Measurements from ENCODE around the gene ZMAT5. TPM values are rescaled to one million over a fixed set of nuclear protein-coding genes. Genes with fewer than 3 reads are reported as not detected.

The ZMAT5 gene, protein sequence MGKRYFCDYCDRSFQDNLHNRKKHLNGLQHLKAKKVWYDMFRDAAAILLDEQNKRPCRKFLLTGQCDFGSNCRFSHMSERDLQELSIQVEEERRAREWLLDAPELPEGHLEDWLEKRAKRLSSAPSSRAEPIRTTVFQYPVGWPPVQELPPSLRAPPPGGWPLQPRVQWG
- 10 to 100 TPM; 22.1 to 29.3 (median 26.6) TPM for total RNA-seq

DNA sequence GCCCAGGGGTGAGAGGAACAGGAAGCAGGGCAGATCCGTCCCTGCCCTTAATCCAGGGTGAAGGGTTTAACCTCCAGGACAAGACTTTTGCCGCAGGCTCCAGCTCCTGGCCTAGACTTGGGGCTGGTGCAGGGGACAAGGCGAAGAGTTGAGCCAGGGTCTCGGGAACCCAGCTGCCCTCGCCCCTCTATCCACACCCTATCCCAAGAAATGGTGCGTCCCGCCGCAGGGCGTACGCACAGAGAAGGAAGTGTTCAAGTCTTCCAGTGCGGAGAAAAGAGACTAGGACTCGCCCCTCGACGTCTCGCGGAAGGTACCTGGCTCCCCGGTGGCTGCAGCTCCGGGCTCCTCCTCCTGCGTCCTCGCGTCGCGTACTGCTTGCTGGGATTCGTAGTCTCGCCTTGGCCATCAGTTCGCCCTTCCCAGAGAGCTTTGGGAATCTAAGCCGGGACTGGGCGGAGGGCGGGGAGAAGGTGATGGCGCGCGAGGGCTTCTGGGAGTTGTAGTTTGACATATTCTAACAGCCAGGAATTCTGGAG is at the start of gene ZMAT5:
TSS of gene ZMAT5 (minus strand) at position 376 of the 539 bp plus-strand sequence. CDS start 18,463 bp downstream, outside the sequence.
- Histone ChIP-seq H3K9me3 (no peaks in the 10 kb centered on the region), H3K4me1 (peaks cover 0 to 42% (median 24%) of the 10 kb centered on the region in 4 donors), H3K36me3 (peaks cover 0 to 28% (median 7%) of the 10 kb centered on the region in 3 donors), H3K27ac (peak within 1 kb of the TSS; percentile 77 to 96 (median 88)), H3K4me3 (peak within 1 kb of the TSS; percentile 88 to 98 (median 94)), H3K27me3 (no peaks in the 10 kb centered on the region)
- WGBS, 2 donors: 0% methylated on average over 31 to 32 of the region's 32 CpGs
- DNase-seq (ENCODE audit: low spot score in 2 of 2): peak; percentile 88 to 92
- TF ChIP-seq POLR2A (IDR thresholded peaks at IDR 0.05) (peak in 1 of 2 donors; percentile 61), EP300 (IDR thresholded peaks at IDR 0.05) (peak in 1 of 2 donors; percentile 37)
- TF ChIP-seq, protein P1, sequence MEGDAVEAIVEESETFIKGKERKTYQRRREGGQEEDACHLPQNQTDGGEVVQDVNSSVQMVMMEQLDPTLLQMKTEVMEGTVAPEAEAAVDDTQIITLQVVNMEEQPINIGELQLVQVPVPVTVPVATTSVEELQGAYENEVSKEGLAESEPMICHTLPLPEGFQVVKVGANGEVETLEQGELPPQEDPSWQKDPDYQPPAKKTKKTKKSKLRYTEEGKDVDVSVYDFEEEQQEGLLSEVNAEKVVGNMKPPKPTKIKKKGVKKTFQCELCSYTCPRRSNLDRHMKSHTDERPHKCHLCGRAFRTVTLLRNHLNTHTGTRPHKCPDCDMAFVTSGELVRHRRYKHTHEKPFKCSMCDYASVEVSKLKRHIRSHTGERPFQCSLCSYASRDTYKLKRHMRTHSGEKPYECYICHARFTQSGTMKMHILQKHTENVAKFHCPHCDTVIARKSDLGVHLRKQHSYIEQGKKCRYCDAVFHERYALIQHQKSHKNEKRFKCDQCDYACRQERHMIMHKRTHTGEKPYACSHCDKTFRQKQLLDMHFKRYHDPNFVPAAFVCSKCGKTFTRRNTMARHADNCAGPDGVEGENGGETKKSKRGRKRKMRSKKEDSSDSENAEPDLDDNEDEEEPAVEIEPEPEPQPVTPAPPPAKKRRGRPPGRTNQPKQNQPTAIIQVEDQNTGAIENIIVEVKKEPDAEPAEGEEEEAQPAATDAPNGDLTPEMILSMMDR (IDR thresholded peaks at IDR 0.05): no peak

DNA sequence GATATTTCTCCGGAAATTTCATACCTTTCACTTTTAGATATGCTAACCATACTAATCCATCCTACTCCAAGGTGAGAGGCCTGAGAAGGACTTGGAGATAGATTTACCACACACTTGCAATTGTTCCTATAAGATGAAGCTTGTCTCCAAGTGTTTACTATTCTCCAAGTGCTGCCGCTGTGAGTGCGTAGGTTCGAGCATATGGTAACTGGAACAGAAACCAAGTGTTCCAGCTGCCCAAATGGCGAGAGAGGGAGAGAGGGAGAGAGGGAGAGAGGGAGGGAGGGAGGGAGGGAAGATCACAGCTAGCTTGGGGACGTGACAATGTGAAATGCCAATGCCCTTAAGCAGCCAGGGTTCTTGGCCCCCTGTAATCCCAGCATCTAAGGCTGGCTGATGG is 49.7 kb upstream of the ZMAT5 start:
- H3K4me3 ChIP-seq: no peak overlapping the region
- no peak for TF ChIP-seq POLR2A (IDR thresholded peaks at IDR 0.05)
- no peak for TF ChIP-seq EP300 (IDR thresholded peaks at IDR 0.05)
- TF ChIP-seq, protein P1 (IDR thresholded peaks at IDR 0.05): no peak
- H3K9me3 ChIP-seq: no peaks in the 10 kb centered on the region
- DNase-seq (ENCODE audit: low spot score in 2 of 2): no peak
- WGBS, 2 donors: 72 to 77% methylated on average over 6 of the region's 6 CpGs
- H3K27ac ChIP-seq: no peak overlapping the region
- H3K36me3 ChIP-seq: peaks cover 0 to 99% (median 6%) of the 10 kb centered on the region in 3 donors
- H3K4me1 ChIP-seq: peaks cover 0 to 7% (median 3%) of the 10 kb centered on the region in 4 donors
- no peaks in the 10 kb centered on the region for H3K27me3 ChIP-seq

DNA sequence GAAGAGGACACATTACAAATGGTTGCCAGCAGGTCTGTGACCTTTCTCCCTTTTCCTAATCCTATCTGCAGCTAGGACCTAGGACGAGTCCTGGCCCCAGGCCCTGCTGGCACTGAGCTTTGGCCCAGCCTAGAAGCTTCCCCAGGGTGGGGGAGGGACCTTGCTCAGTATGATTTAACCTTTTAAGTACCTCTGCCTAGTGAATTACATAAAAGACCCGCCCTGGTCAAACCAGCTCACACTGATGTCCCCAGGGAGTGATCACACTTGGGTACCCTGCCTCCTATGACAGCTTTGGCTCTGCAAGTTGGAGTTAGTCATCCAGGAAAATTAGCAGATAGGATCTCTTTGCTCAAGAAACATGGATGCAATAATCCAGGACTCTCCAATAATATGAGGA is 49.3 kb upstream of the ZMAT5 start:
- no peak overlapping the region for H3K4me3 ChIP-seq
- H3K27me3 ChIP-seq: no peaks in the 10 kb centered on the region
- 42 to 51% methylated on average over 2 of the region's 2 CpGs for WGBS, 2 donors
- TF ChIP-seq EP300 (IDR thresholded peaks at IDR 0.05): no peak
- TF ChIP-seq, protein P1 (IDR thresholded peaks at IDR 0.05): no peak
- no peak for TF ChIP-seq POLR2A (IDR thresholded peaks at IDR 0.05)
- peaks cover 0 to 99% (median 6%) of the 10 kb centered on the region in 3 donors for H3K36me3 ChIP-seq
- no peak overlapping the region for H3K27ac ChIP-seq
- peaks cover 0 to 6% (median 3%) of the 10 kb centered on the region in 4 donors for H3K4me1 ChIP-seq
- DNase-seq (ENCODE audit: low spot score in 2 of 2): no peak
- no peaks in the 10 kb centered on the region for H3K9me3 ChIP-seq

DNA sequence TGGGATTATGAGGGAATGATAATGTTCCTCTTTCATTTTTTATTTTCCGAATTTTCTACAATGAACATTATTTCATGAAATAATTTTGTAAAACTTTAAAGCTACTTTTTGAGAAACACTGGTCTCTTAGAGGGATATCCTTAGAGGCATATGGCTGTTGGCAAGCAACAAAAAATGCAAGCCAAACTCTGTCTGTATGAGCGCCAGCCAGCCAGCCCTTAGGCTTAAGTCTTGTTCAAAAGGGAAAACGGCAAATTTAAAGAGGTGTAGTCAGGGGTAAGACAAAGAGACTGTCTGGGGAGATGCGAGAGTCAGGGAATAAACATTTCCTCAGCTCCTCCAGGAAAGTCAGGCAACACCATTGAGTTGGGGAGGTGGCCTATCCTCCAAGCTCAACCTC is 48.8 kb upstream of the ZMAT5 start:
- 69 to 71% methylated on average over 4 of the region's 4 CpGs for WGBS, 2 donors

More for the DNA sequence above, 48.8 kb upstream of the ZMAT5 start:
- Histone ChIP-seq H3K4me3 (no peak overlapping the region), H3K4me1 (peaks cover 0 to 6% (median 3%) of the 10 kb centered on the region in 4 donors), H3K27me3 (no peaks in the 10 kb centered on the region), H3K27ac (no peak overlapping the region), H3K36me3 (peaks cover 0 to 99% (median 6%) of the 10 kb centered on the region in 3 donors), H3K9me3 (no peaks in the 10 kb centered on the region)
- TF ChIP-seq EP300 (IDR thresholded peaks at IDR 0.05) (no peak), POLR2A (IDR thresholded peaks at IDR 0.05) (no peak)
- TF ChIP-seq, protein P1 (IDR thresholded peaks at IDR 0.05): no peak
- DNase-seq (ENCODE audit: low spot score in 2 of 2): no peak

All from tibial nerve (tissue), 4 donors.